Breast epithelium (tissue), 4 donors: Measurements from ENCODE around the gene HOXA5. TPM values are rescaled to one million over a fixed set of nuclear protein-coding genes. Genes with fewer than 3 reads are reported as not detected.

Experiments
- DNase-seq, 2 donors: peaks; one replicate each; pipeline ENCODE4 v3.0.0-alpha.2; 2019; ENCODE audit warnings: low spot score in 2 of 2
- H3K27ac ChIP-seq, 2 donors: fragments of 200-600 bp; sonication (generic) in 1 of 2; one replicate each; pipeline ENCODE4 v1.5.1; 2016 to 2019; ENCODE audit warnings: mild to moderate bottlenecking in 1 of 2
- H3K27me3 ChIP-seq, 2 donors: fragments of 200-600 bp; sonication (generic) in 1 of 2; one replicate each; pipeline versions ENCODE4 v1.5.1 to v1.6.0; 2017 to 2019; ENCODE audit warnings: control low read depth in 1 of 2, mild to moderate bottlenecking in 1 of 2
- H3K36me3 ChIP-seq: fragments of 200-600 bp; one replicate; pipeline ENCODE4 v1.5.1; 2019
- H3K4me1 ChIP-seq, 2 donors: fragments of 200-600 bp; sonication (generic); one replicate each; pipeline ENCODE4 v1.5.1; 2016 to 2019; ENCODE audit warnings: control low read depth in 1 of 2
- H3K4me3 ChIP-seq, 3 donors: fragments of 200-600 bp; sonication (generic); 1 replicate in 2 of 3; 2 replicates in 1 of 3; pipeline ENCODE4 v1.5.1; 2016 to 2019; ENCODE audit warnings: mild to moderate bottlenecking in 3 of 3, moderate library complexity in 2 of 3
- H3K9me3 ChIP-seq, 2 donors: fragments of 200-600 bp; sonication (generic) in 1 of 2; one replicate each; pipeline ENCODE4 v1.5.1; 2016 to 2019; ENCODE audit warnings: control low read depth in 1 of 2
- POLR2A ChIP-seq: fragments of 450-650 bp; IDR thresholded peaks from one replicate; pipeline ENCODE4 v1.6.1; 2016; ENCODE audit warnings: antibody characterized with exemption, mild to moderate bottlenecking, moderate library complexity
- POLR2AphosphoS5 ChIP-seq, 3 donors: sonication (generic); formaldehyde crosslinking; IDR thresholded peaks; one replicate each; pipeline ENCODE4 v1.6.1; 2017; ENCODE audit warnings: antibody characterized with exemption in 3 of 3
- intact Hi-C: fragments of 100-400 bp; cut with DNase I; formaldehyde crosslinking; loops from one replicate; pipeline ENCODE4 v1.15.1; 2023; ENCODE audit warnings: low total_unique reads
- total RNA-seq, 3 donors: library from RNA; depleted of rRNA; stranded (reverse); fragments of >200 nt; gene quantifications; one replicate each; pipeline ENCODE4 v1.1.0, GENCODE V29; 2016
- TF ChIP-seq, protein P1 (sequence below), 3 donors: fragments of 450-650 bp; IDR thresholded peaks; one replicate each; pipeline ENCODE4 v1.5.1; 2016 to 2017; ENCODE audit warnings: antibody characterized with exemption in 3 of 3, mild to moderate bottlenecking in 3 of 3, moderate library complexity in 3 of 3

HOXA5 gene
- total RNA-seq, 3 donors from 2014 or later, result 11.5 to 48.7 (median 22.6) TPM

GRCh38 chr7:27107391-27108381 lies 35.8 kb downstream of the HOXA5 start:
- Histone ChIP-seq H3K4me1 (no peaks in the 10 kb centered on the region), H3K4me3 (peak overlapping the region; percentile 33 to 83 (median 67)), H3K9me3 (no peaks in the 10 kb centered on the region), H3K36me3 (no peaks in the 10 kb centered on the region), H3K27me3 (no peaks in the 10 kb centered on the region), H3K27ac (peak overlapping the region; percentile 98 to 100)
- intact Hi-C loops, result no loop called here
- TF ChIP-seq, protein P1, sequence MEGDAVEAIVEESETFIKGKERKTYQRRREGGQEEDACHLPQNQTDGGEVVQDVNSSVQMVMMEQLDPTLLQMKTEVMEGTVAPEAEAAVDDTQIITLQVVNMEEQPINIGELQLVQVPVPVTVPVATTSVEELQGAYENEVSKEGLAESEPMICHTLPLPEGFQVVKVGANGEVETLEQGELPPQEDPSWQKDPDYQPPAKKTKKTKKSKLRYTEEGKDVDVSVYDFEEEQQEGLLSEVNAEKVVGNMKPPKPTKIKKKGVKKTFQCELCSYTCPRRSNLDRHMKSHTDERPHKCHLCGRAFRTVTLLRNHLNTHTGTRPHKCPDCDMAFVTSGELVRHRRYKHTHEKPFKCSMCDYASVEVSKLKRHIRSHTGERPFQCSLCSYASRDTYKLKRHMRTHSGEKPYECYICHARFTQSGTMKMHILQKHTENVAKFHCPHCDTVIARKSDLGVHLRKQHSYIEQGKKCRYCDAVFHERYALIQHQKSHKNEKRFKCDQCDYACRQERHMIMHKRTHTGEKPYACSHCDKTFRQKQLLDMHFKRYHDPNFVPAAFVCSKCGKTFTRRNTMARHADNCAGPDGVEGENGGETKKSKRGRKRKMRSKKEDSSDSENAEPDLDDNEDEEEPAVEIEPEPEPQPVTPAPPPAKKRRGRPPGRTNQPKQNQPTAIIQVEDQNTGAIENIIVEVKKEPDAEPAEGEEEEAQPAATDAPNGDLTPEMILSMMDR (IDR thresholded peaks at IDR 0.05), result no peak
- no peak for TF ChIP-seq POLR2AphosphoS5 (IDR thresholded peaks at IDR 0.05)
- TF ChIP-seq POLR2A, result no peak
- no peak for DNase-seq

DNA sequence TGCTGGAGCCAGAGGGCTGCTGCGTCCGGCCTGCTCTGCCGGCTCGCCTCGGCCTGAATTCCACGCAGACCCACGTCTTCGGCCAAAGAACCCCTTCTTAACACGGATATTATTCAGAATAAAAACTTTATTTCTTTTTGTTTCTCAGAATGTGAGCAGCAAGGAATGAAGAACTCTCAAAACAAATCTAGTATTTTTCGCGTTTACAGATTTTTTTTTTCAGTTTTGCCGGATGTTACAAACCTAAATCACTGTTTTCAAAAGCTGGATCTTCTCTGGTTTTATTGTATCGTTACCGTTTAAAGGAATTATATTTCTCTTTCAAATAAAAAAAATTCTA lies 36.6 kb downstream of the HOXA5 start:
- Histone ChIP-seq H3K4me3 (peak overlapping the region; percentile 37 to 83 (median 64)), H3K27me3 (no peaks in the 10 kb centered on the region), H3K9me3 (no peaks in the 10 kb centered on the region), H3K36me3 (no peaks in the 10 kb centered on the region), H3K27ac (peak overlapping the region; percentile 94 to 98), H3K4me1 (no peaks in the 10 kb centered on the region)
- TF ChIP-seq, protein P1 (IDR thresholded peaks at IDR 0.05), result no peak
- TF ChIP-seq POLR2AphosphoS5 (IDR thresholded peaks at IDR 0.05), result no peak
- TF ChIP-seq POLR2A, result no peak
- intact Hi-C loops, result no loop called here
- DNase-seq, result no peak

DNA sequence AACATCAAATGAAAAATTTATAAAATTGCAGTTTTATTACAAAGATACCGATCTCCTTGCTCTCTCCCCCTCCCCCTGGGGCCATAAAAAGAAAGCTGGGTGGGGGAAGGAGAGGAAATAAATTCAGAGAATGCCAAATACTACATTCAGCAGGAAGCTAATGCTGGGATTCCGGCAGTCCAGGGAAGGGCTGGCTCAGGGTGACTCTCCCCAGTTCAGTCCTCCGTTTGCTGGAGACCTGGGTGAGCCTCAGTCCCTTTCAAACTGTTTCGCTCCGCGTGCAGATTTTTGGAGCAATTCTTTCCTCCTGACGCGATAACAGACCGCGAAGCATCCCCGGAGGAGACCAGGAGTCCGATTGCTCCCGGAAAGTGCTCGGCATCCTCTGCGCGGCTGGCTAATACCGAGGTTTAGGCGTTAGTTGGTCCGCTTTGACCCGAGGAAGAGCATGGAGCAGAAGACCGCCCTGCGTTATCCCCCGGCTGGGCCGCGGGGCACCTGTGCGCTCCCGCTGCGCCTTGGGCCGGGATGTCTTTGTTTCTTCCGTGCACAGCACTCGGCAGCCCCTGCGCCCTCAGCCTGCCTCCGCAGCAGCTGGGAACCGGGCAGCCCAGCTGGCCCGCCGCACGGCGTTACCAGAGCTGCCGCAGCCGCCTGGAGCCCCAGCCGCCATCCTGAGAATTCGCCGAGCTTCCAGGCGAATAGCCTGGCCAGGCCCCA lies 37.1 kb downstream of the HOXA5 start:
- Histone ChIP-seq H3K36me3 (no peaks in the 10 kb centered on the region), H3K4me1 (no peaks in the 10 kb centered on the region), H3K9me3 (no peaks in the 10 kb centered on the region), H3K4me3 (peak overlapping the region; percentile 37 to 83 (median 64)), H3K27ac (peak overlapping the region; percentile 94 to 98), H3K27me3 (no peaks in the 10 kb centered on the region)
- TF ChIP-seq POLR2AphosphoS5 (IDR thresholded peaks at IDR 0.05), result peak in 1 of 3 donors; percentile 28
- no peak for TF ChIP-seq POLR2A
- no peak for DNase-seq
- intact Hi-C loops, result no loop called here

GRCh38 chr7:27105301-27106031 lies 38.0 kb downstream of the HOXA5 start:
- no peaks in the 10 kb centered on the region for H3K27me3 ChIP-seq
- peak overlapping the region in 2 of 3 donors; percentile 64 to 83 for H3K4me3 ChIP-seq
- DNase-seq, result no peak
- intact Hi-C loops, result no loop called here
- peak overlapping the region; percentile 94 to 98 for H3K27ac ChIP-seq
- H3K9me3 ChIP-seq, result no peaks in the 10 kb centered on the region
- H3K36me3 ChIP-seq, result no peaks in the 10 kb centered on the region
- TF ChIP-seq, protein P1 (IDR thresholded peaks at IDR 0.05), result no peak
- no peak for TF ChIP-seq POLR2A
- no peak for TF ChIP-seq POLR2AphosphoS5 (IDR thresholded peaks at IDR 0.05)
- H3K4me1 ChIP-seq, result no peaks in the 10 kb centered on the region

DNA sequence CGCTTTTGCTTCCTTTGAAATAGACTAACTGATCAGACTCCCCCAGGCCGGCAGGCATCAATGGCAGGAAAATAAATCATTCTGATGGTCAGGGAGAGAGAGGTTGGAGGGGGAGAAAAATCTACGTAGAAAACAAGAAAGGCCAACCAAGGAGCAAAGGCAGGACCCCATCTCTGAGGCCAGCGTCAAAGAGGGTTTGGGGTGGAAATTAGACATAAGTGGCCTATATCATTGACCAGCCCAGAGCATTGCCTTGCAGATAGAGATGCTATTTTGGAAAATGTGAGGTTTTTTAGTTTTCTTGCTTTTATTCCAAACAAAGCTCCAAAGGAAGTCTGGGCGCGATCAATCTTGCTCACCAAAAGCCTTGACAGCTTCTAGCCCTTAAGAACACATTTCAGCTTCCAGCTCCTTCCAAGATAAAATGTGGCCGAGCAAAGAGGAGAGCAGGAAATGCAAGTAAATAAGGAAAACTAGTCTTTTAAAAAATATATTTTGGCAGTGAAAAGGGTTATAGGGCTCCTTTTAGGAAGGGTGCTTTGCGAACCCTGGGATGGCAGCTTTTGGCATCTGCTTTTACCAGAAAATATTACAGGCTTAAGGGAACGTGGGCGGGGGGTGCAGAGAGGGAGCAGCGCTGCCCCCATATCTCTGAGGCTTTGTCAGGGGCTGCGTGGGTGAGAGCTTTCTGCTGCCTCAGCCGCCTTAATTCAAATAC lies 39.0 kb downstream of the HOXA5 start:
- Histone ChIP-seq H3K36me3 (no peaks in the 10 kb centered on the region), H3K4me1 (no peaks in the 10 kb centered on the region), H3K27ac (peak overlapping the region; percentile 94 to 98), H3K9me3 (no peaks in the 10 kb centered on the region), H3K4me3 (peak overlapping the region in 1 of 3 donors; percentile 83), H3K27me3 (no peaks in the 10 kb centered on the region)
- TF ChIP-seq, protein P1 (IDR thresholded peaks at IDR 0.05), result no peak
- TF ChIP-seq POLR2AphosphoS5 (IDR thresholded peaks at IDR 0.05) (no peak), POLR2A (no peak)
- intact Hi-C loops, result no loop called here
- no peak for DNase-seq
